HG03575 (cell line): ENCODE data around the gene FBLIM1.

Experiments
- ATAC-seq: cut with Tn5 transposase; IDR thresholded peaks from one replicate; pipeline ENCODE4 v1.9.1; 2021; ENCODE audit not compliant: unreplicated experiment, insufficient number of reproducible peaks, low FRiP score; ENCODE audit errors: extremely low read depth

Gene FBLIM1

GRCh38 chr1:15761366-15762128, 3.0 kb downstream of the FBLIM1 start:
- no peak for ATAC-seq

GRCh38 chr1:15762546-15762945, 4.0 kb downstream of the FBLIM1 start:
- ATAC-seq, result no peak

DNA sequence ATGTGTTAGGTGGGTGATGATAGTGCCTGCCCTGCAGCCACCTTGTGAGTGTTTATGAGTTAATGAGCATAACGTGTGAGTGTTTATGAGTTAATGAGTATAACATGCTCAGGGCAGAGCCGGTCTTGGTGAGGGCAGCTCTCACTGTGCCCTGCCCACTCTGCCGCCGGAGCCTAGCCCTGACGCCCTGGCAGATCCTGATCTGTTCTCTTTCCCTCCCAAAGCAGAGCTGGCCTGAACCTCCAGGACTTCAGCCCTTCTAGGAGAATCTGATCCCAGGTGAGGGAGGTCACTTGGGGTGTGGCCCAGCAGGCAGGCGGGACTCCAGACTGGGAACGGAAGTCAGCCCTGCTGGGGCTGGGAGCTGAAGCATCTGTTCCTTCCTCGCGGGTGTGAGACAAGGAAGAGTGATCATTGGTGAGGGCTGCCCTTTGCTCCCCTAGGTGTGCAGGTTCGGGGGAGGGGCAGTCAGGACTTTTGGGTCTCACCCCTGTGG, 5.7 kb downstream of the FBLIM1 start:
- ATAC-seq, result no peak

- no peak for ATAC-seq
These were observed 6.3 kb downstream of the FBLIM1 start for GRCh38 chr1:15764890-15765289.

- ATAC-seq, result no peak
These were observed 7.0 kb downstream of the FBLIM1 start for GRCh38 chr1:15765495-15766194.

- ATAC-seq, result no peak
These were observed 9.3 kb downstream of the FBLIM1 start for GRCh38 chr1:15767941-15768340.

DNA sequence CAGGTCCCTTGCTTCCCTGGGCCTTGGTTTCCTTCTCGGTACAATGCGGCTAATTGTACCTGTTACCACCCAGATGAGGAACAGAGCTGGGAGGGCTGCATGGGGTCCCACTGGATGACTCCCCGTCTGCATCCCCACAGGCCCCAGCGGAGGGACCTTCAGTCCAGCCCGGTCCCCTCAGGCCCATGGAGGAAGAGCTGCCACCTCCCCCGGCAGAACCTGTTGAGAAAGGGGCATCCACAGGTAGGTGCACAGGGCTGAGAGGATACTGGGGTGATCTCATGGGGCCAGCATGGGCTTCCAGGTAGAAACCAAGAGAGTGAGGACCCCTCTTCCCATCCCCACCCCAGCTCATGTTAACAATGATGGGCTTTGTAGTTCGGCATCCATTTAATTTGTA, 9.8 kb downstream of the FBLIM1 start:
- ATAC-seq, result no peak

DNA sequence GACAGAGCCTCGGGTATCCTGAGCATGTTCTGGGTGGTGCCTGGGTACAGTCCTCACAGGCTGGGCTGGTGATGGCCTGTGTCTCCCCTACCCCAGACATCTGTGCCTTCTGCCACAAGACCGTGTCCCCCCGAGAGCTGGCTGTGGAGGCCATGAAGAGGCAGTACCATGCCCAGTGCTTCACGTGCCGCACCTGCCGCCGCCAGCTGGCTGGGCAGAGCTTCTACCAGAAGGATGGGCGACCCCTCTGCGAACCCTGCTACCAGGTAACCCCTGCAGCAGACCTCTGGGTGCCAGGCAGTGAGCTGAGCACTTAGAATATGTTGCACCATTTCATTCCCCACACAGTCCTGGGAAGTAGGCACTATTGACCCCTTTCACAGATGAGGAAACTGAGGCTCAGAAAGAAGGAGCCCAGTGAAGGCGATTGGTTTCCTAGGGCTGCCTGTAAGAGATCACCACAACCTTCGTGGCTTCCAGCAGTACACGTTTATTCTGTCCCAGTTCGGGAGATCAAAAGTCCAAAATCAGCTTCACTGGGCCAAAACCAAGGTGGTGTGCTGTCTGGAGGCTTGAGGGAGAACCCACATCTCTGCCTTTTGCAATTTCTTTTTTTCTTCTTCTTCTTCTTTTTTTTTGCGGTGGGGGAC, 11.8 kb downstream of the FBLIM1 start:
- no peak for ATAC-seq

DNA sequence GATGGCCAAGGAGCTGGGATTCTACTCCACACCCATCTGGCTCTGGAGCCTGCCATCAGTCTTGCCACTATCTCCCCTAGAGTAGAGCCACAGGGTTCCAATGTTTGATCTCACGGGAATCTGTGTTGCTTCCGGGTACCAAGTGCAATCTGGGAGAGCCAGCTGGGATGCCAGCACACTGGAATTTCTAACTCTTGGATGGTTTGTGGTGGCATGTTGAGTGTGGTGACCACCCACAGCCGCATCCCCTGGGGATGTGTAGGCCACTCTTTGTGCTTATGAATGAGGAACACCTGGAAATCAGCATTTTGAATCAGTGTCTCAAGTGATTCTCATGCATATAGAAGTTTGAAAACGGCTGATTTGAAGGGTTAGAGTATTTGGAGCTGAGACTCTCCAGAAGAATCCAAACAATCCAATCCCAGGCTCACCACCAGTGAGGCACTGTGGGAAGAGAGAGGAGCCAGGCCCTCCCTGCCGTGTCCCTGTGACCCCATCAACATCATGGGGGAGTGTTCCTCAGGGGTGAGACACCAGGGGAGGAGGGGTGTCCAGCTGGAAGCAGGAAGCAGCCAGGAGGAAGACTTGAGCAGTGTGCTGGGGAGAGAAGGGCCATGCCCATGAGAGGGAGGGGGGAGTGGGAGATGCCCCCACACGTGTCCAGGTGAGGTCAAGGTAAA, 13.4 kb downstream of the FBLIM1 start:
- ATAC-seq, result no peak

DNA sequence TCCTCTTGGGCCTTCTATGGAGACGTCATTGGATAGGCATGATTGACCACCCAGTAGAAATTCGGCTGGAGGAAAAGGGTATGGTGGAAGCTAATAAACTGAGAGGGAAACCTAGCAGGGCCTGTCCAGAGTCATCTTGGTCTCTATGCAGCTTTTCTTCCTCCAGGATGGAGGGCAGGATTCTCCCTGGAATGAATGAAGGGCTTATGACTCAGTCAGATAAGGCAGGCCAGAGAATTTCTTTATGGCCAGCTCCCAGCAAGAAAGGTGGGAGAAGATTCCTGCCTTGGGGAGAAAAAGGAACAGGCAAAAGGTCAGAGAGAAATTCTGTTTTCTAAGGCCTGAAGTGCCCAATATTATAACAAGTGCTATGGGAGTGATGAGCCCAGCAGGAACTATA, 17.1 kb downstream of the FBLIM1 start:
- ATAC-seq, result no peak

- no peak for ATAC-seq
These were observed 19.5 kb downstream of the FBLIM1 start for GRCh38 chr1:15777909-15778707.

DNA sequence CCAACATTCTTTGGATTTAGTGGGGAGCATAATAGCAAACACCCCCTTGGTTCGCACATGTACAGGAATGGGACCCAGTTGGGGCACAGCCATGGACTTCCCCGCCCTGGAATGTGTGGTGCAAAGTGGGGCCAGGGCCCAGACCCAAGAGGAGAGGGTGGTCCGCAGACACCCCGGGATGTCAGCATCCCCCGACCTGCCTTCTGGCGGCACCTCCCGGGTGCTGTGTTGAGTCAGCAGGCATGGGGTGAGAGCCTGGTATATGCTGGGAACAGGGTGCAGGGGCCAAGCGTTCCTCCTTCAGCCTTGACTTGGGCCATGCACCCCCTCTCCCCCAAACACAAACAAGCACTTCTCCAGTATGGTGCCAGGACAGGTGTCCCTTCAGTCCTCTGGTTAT, 27.1 kb downstream of the FBLIM1 start:
- no peak for ATAC-seq

DNA sequence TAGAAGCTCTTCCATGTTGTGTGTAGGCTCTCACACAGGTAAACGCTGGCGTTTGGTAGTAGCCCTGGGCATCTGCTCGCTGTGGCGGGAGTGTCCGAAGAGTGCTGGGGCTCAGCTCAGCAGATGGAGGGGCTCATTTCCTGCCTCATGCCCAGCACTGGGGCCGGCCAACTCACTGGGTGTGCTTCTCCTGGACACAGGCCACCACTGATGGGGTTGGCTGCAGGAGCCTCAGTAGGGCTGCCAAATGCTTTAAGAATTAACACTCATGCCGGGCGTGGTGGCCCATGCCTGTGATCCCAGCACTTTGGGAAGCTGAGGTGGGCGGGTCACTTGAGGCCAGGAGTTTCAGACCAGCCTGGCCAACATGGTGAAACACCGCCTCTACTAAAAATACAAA, 28.0 kb downstream of the FBLIM1 start:
- no peak for ATAC-seq

GRCh38 chr1:15788624-15789301, 30.2 kb downstream of the FBLIM1 start:
- no peak for ATAC-seq

- no peak for ATAC-seq
These were observed 37.5 kb downstream of the FBLIM1 start for GRCh38 chr1:15796086-15796462.

DNA sequence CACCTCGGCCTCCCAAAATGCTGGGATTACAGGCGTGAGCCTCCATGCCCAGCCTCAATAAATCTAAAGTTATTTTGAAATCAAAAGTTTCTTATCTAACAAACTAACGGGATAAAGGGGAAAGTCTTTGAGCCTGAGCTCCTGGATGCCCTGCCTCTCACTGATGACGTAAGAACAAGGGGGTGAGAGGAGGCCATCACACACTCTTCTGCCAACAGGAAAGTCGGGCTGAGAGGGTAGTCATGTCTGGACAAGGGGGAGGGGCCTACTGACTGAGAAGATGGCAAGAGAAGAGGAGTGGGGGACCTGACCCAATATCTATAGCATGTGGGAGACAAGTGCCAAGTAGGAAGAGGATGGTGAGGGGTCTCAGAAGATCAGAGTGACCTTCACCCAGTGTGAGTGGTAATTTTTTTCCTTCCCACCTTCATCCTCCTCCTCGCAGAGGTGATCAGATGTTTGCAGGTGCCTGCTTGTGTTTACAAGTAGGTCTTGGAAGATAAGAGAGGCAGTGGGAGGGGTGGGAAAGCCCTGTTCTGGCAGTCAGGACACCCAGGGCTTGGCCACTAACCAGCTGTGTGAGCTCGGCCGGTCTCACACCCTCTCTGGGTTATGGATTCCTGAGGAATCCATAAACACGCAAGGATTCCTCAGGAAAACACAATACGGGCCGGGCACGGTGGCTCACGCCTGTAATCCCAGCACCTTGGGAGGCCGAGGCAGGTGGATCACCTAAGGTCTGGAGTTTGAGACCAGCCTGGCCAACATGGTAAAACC, 39.2 kb downstream of the FBLIM1 start:
- ATAC-seq, result no peak

GRCh38 chr1:15799004-15799867, 40.6 kb downstream of the FBLIM1 start:
- ATAC-seq, result no peak
